ENCODE data around the gene EFCAB5.
"Not testable (repeated sequence)": the region's sequence is repeated elsewhere in the genome, so short reads cannot be mapped to it uniquely, and the experiment has no call there.

The EFCAB5 gene

DNA sequence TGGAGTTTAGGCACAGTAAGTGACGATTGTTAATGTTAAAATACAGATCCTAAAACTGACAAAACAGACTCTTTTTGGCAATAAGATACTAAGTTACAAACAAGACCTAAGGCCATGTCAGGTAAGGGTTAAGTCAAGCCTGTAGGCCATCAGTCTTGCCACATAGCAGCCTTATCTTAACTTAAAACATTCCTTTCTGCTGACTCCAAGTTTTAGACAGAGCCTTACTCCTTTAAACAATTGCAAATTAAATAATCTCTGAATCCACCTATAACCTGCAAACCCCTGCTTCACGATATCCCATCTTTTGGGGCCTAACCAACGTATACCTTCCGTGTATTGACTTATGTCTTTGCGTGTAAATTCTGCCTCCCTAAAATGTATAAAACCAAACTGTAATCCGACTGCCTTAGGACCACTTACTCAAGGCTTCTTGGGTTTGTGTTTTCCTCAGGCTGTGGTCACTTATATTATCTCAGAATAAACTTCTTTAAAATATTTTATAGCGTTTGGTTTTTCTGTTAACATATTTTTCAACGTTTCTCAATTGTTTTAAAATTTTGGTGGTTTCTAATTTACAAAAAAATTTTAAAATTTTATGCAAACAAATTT is 64.4 kb downstream of the EFCAB5 start:
- DNase-seq (ENCODE audit: low read depth in 2 of 2): no peak

- not testable (repeated sequence) for DNase-seq (ENCODE audit: low read depth in 2 of 2)
These were observed 70.5 kb downstream of the EFCAB5 start for GRCh38 chr17:30011934-30012333.

GRCh38 chr17:30021708-30022317 is 80.4 kb downstream of the EFCAB5 start:
- no peak for DNase-seq (ENCODE audit: low read depth in 2 of 2)

GRCh38 chr17:30025325-30025724 is 83.9 kb downstream of the EFCAB5 start:
- not testable (repeated sequence) for DNase-seq (ENCODE audit: low read depth in 2 of 2)

- DNase-seq (ENCODE audit: low read depth in 2 of 2): no peak
These were observed 86.2 kb downstream of the EFCAB5 start for GRCh38 chr17:30027676-30028075.

DNA sequence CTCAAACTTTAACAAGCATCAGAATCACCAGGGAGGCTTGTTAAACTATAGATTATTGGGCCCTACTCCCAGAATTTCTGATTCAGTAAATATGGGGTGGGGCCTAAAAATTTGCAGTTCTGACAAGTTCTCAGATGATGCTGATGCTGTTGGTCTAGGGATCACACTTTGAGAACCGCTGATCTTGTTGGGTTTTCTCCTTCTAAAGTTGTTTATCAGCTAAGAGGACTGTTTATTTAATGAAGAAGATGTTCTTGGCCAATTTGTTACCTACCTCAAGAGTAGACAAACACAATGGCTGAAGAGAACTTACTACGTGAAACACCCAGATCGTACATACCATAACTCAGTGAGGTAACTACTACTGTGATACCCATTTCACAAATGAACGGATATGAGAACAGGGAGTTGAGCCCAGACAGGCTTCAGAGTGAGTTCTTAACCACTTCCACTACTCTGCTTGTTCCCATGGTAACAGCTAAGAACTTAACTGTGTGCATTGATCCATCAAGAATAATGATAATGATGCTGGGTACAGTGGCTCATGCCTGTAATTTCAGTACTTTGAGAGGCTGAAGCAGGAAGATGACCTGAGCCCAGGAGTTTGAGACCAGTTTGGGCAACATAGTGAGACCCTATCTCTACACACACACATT is 89.9 kb downstream of the EFCAB5 start:
- no peak for DNase-seq (ENCODE audit: low read depth in 2 of 2)

GRCh38 chr17:30035369-30035768 is 93.9 kb downstream of the EFCAB5 start:
- no peak for DNase-seq (ENCODE audit: low read depth in 2 of 2)

- not testable (repeated sequence) for DNase-seq (ENCODE audit: low read depth in 2 of 2)
These were observed 99.5 kb downstream of the EFCAB5 start for GRCh38 chr17:30040719-30041518.

- no peak for DNase-seq (ENCODE audit: low read depth in 2 of 2)
These were observed 100.1 kb downstream of the EFCAB5 start for GRCh38 chr17:30041551-30041950.

DNA sequence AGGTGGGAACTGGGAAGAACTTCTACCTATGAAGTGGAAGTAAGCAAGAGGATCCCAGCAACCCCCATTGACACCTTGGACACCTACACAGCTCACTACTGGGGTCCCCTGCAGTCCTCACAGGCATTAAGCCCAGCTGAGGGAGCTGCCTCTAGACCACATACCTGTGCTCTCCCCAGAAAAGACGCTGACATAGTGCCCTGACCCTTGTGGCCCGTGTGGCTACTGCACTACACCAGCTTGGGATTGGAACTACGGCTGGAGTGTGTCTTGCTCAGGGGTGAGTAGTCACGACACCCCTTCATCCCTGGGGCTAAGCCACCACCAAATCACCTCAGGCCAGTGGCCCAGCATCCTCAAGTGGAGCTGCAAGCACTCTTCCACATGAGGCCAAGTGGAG is 120.9 kb downstream of the EFCAB5 start:
- no peak for DNase-seq (ENCODE audit: low read depth in 2 of 2)

GRCh38 chr17:30064738-30065137 is 123.3 kb downstream of the EFCAB5 start:
- no peak for DNase-seq (ENCODE audit: low read depth in 2 of 2)

GRCh38 chr17:30068465-30068864 is 127.0 kb downstream of the EFCAB5 start:
- no peak for DNase-seq (ENCODE audit: low read depth in 2 of 2)

- no peak for DNase-seq (ENCODE audit: low read depth in 2 of 2)
These were observed 132.8 kb downstream of the EFCAB5 start for GRCh38 chr17:30074254-30074653.

DNA sequence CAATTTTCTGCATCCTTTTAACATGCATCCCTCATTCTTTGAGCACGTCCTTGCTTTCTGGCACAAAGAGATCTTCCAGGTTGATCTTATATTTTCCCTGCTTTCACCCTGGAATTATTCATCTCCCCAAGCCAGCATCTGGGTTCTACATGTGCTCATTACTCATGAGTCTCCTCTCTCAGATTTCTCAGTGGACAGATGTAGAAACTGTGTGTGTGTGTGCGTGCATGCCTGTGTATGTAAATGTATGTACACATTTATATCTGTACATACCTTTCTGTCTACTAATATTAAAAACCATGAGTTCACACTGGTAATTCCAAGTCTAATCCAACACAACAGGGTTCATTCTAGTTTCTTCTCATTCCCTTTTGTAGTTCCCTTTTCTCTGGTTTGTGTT is 133.3 kb downstream of the EFCAB5 start:
- DNase-seq (ENCODE audit: low read depth in 2 of 2): no peak

- no peak for DNase-seq (ENCODE audit: low read depth in 2 of 2)
These were observed 141.3 kb downstream of the EFCAB5 start for GRCh38 chr17:30082773-30083172.

GRCh38 chr17:30084788-30085187 is 143.4 kb downstream of the EFCAB5 start:
- DNase-seq (ENCODE audit: low read depth in 2 of 2): no peak

DNA sequence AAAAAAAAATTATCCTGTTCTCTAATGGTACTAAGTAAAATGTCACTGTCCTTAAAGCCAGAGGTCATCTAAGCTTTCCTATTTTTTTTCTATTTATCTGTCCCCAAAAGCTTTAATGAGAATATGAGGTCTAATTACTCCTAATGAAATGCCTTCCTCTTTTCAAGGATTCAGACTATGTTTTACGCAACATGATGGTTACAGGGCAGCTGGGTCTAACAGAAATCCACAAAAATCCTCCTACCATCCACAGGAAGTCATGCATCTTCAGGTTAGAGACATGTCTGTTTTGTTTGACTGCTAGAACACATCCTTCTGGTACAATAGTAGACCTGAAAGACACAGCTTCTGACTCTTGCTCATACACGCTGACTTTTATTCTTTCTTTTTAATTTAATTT is 145.5 kb downstream of the EFCAB5 start:
- DNase-seq (ENCODE audit: low read depth in 2 of 2): no peak

- DNase-seq (ENCODE audit: low read depth in 2 of 2): not testable (repeated sequence)
These were observed 146.0 kb downstream of the EFCAB5 start for GRCh38 chr17:30087431-30087830.

GRCh38 chr17:30091121-30091670 is 149.8 kb downstream of the EFCAB5 start:
- no peak for DNase-seq (ENCODE audit: low read depth in 2 of 2)

DNA sequence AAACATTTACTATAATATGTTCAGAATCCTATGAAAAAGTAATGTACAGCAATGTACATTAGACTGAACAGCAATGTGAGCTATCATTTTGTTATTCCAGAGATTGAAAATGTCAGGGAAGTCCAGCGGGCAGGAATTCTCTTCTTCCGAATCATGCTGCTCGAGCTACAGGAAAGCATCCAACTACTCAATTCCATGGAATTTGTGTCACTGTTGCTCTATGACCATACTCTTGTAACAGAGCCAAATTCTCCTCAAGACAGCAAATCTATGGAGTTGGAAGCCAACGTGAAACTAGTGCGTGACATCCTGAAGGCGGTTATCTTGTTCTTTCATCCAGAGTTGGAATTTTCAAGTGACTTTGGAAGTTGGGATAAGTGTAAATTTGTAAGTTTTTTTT is 150.3 kb downstream of the EFCAB5 start:
- DNase-seq (ENCODE audit: low read depth in 2 of 2): no peak

GRCh38 chr17:30092886-30093285 is 151.5 kb downstream of the EFCAB5 start:
- DNase-seq (ENCODE audit: low read depth in 2 of 2): no peak
